Anterior cingulate cortex (tissue), 58 donors: ENCODE results near the gene PANK2.
"Not testable (repeated sequence)": the region's sequence is repeated elsewhere in the genome, so short reads cannot be mapped to it uniquely, and the experiment has no call there.

Experiments
- DNase-seq, 58 donors: peaks; one replicate each; lab custom pipeline; 2025; lab: John Stamatoyannopoulos, UW

The PANK2 gene

GRCh38 chr20:3869839-3870634, 19.1 kb upstream of the PANK2 start:
- DNase-seq = no peak

- no peak for DNase-seq
Measured at GRCh38 chr20:3871550-3872265, 17.5 kb upstream of the PANK2 start.

GRCh38 chr20:3873507-3873906, 15.7 kb upstream of the PANK2 start:
- no peak for DNase-seq

GRCh38 chr20:3874194-3874844, 14.9 kb upstream of the PANK2 start:
- no peak for DNase-seq

GRCh38 chr20:3875378-3875974, 13.7 kb upstream of the PANK2 start:
- peak in 8 of 58 donors; percentile 2 to 26 (median 10) for DNase-seq

- no peak for DNase-seq
Measured at GRCh38 chr20:3876000-3876399, 13.2 kb upstream of the PANK2 start.

- no peak for DNase-seq
Measured at GRCh38 chr20:3876676-3877075, 12.5 kb upstream of the PANK2 start.

GRCh38 chr20:3878921-3879274, 10.3 kb upstream of the PANK2 start:
- not testable (repeated sequence) for DNase-seq

GRCh38 chr20:3885715-3886114, 3.5 kb upstream of the PANK2 start:
- peak in 15 of 58 donors; percentile 6 to 31 (median 13) for DNase-seq

- DNase-seq = peak in 11 of 58 donors; percentile 42 to 68 (median 55)
Measured at GRCh38 chr20:3887876-3888620, 1.1 kb upstream of the PANK2 start.

- DNase-seq = peak in 26 of 58 donors; percentile 12 to 62 (median 30)
Measured at GRCh38 chr20:3889489-3890397, 556 bp downstream of the PANK2 start.

- no peak for DNase-seq
Measured at GRCh38 chr20:3890398-3890751, 1.2 kb downstream of the PANK2 start.

- no peak for DNase-seq
Measured at GRCh38 chr20:3890999-3891929, 2.1 kb downstream of the PANK2 start.

GRCh38 chr20:3894796-3895195, 5.6 kb downstream of the PANK2 start:
- no peak for DNase-seq

GRCh38 chr20:3896302-3896701, 7.1 kb downstream of the PANK2 start:
- DNase-seq = no peak

- no peak for DNase-seq
Measured at GRCh38 chr20:3896853-3897583, 7.8 kb downstream of the PANK2 start.

- DNase-seq = not testable (repeated sequence)
Measured at GRCh38 chr20:3898181-3898580, 9.0 kb downstream of the PANK2 start.
